ENCODE results near the gene UBAP1L. TPM values are rescaled to one million over a fixed set of nuclear protein-coding genes. Genes with fewer than 3 reads are reported as not detected.
"Not testable (repeated sequence)": the region's sequence is repeated elsewhere in the genome, so short reads cannot be mapped to it uniquely, and the experiment has no call there.

The UBAP1L gene
- total RNA-seq, 1 donor: 2.1 TPM

DNA sequence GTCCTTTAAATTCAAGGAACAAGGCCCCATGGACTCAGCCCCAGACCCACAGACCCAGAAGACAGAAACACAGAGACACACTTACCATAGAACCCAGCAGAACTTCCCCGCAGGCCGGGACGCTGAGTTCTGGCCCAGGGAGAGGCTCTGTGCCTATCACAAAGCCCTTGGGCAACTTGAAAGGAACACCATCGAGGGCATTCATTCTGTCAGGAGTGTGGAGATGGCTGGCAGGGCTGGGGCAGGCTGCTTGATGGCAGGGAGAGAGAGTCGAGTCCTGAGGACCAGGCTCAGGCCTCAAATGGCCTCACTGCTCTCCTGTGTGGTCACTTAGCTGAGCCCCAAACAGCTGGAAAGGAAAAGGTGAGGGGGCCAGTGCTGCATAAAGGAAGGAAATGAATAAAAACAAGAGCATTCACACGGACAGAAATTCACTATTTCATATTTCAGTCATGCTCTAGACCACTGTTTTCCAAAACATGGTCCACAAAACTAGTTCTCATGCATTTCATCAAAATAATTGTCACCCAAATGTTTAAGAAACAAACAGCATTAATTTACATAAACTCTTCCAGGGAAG, 8.9 kb downstream of the UBAP1L start:
- DNase-seq (ENCODE audit: low read depth): no peak
- no peak overlapping the region for H3K4me3 ChIP-seq (ENCODE audit: low read depth, low read length)
- TF ChIP-seq, protein P1, sequence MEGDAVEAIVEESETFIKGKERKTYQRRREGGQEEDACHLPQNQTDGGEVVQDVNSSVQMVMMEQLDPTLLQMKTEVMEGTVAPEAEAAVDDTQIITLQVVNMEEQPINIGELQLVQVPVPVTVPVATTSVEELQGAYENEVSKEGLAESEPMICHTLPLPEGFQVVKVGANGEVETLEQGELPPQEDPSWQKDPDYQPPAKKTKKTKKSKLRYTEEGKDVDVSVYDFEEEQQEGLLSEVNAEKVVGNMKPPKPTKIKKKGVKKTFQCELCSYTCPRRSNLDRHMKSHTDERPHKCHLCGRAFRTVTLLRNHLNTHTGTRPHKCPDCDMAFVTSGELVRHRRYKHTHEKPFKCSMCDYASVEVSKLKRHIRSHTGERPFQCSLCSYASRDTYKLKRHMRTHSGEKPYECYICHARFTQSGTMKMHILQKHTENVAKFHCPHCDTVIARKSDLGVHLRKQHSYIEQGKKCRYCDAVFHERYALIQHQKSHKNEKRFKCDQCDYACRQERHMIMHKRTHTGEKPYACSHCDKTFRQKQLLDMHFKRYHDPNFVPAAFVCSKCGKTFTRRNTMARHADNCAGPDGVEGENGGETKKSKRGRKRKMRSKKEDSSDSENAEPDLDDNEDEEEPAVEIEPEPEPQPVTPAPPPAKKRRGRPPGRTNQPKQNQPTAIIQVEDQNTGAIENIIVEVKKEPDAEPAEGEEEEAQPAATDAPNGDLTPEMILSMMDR (IDR thresholded peaks at IDR 0.05; ENCODE audit: insufficient read depth, low read length): no peak

DNA sequence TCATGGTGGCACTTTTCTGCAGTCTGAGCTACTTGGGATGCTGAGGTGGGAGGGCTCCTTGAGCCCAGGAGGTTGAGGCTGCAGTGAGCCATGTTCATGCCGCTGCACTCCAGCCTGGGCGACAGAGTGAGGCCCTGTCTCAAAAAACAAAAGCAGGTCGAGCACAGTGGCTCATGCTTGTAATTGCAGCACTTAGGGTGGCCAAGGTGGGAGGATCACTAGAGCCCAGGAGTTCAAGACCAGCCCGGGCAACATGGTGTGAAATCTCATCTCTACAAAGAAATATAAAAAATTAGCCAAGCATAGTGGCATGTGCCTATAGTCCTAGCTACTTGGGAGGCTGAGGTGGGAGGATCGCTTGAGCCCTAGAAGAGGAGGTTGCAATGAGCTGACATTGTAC, 10.0 kb downstream of the UBAP1L start:
- DNase-seq (ENCODE audit: low read depth): no peak
- TF ChIP-seq, protein P1 (IDR thresholded peaks at IDR 0.05; ENCODE audit: insufficient read depth, low read length): no peak

DNA sequence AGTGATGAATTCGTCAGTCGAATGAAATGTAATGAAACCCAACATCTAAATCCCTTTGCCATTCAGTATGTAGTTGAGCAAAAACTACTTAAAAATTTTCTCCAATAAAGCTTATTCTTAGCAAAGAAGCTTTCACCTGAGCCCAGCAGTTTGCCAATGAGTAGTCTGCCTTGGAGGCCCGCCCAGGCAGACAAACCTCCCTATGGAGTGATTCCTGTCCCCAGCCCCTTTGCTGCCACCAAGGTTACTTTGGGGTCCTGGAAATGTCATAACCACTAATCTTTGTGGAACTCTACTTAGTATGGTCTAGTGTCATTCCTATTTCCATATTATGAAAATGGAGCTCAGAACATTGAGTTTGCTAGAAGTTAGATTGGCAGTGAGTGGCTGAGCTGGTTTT, 12.1 kb downstream of the UBAP1L start:
- TF ChIP-seq, protein P1 (IDR thresholded peaks at IDR 0.05; ENCODE audit: insufficient read depth, low read length): no peak
- DNase-seq (ENCODE audit: low read depth): no peak
- H3K4me3 ChIP-seq (ENCODE audit: low read depth, low read length): no peak overlapping the region

More for the DNA sequence above, 10.0 kb downstream of the UBAP1L start:
- no peak overlapping the region for H3K4me3 ChIP-seq (ENCODE audit: low read depth, low read length)

DNA sequence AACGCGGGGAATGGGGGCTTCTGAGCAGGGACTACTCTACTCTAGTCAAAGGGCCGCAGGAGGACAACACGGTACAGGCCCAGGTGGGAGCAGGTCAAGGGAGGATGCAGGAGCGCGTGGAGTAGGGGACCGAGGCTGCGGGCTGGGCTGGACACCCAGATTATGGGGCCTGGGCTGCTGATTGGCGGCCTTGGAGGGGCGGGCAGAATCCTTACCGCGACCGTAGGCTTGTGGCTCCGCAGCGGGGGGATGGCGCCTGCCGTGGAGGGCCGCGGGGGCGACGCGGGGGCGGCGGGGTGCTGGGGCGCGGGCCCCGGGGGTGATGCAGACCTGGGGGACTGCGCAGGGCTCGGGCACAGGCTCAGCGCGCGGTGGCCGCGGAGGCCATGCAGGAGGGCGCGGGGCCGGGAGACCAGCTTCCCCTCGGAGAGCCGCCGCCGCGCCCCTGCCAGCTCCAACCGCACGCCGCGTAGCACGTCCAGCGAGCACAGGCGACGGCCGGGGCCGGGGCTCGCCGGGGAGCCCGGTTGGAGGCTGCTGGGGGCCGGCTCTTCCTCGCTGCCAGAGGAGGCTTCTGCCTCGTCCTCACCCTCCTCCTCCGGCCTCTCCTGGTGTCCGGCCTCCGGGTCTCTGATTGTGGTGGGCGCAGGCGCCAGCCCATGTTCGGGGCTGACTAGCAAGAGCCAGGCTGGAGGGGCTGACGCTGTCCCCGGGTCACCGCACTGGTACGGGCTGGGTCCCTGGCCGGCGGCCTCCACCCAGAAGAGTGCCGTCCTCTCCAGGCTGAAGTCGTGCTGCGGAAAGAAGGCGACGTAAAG, 12.9 kb downstream of the UBAP1L start:
- no peak overlapping the region for H3K4me3 ChIP-seq (ENCODE audit: low read depth, low read length)
- TF ChIP-seq, protein P1 (IDR thresholded peaks at IDR 0.05; ENCODE audit: insufficient read depth, low read length): no peak
- DNase-seq (ENCODE audit: low read depth): no peak

DNA sequence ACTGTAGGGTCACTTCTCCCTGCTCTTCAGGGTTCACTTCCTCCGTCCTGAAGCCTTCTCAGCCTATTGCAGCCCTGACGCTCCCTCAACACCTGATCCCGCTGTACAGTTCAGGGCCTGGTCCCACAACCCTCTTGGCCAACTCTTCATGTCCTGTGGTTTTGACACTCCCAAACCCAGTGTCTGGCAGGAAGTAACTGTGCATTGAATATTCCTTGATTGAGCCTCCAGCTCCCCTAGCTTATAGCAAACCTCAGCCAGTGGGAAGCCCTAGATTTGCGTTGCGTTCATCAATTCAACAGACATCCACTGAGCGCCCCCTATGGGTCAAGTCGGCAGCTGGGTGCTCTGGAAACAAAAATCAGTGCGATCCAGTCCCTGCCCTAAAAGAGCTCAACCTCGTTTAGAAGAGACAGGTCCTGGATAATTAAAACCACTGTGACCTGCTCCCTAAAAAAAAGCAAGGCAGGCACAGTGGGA, 13.5 kb downstream of the UBAP1L start:
- DNase-seq (ENCODE audit: low read depth): peak; percentile 74
- TF ChIP-seq, protein P1 (IDR thresholded peaks at IDR 0.05; ENCODE audit: insufficient read depth, low read length): peak; percentile 79
- H3K4me3 ChIP-seq (ENCODE audit: low read depth, low read length): no peak overlapping the region

DNA sequence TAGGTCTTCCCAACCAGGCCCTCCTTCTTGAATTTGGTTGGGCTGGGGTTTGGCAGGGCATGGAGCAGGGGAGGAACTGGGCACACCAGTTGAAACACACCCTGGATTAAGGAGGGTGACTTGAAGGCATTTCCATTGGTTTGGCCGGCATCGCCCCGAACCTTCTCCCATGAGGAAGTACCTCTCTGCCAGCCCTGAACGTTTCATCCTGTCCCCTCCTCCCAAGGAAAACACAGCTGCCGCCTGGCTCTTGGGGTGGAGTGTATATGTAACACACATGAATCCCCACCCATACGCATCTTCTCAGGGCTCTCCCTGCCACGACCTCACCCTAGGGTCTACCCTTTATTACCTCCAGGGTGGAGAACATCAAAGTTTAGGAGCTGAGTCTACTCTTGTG, 14.6 kb downstream of the UBAP1L start:
- DNase-seq (ENCODE audit: low read depth): no peak
- TF ChIP-seq, protein P1 (IDR thresholded peaks at IDR 0.05; ENCODE audit: insufficient read depth, low read length): no peak
- no peak overlapping the region for H3K4me3 ChIP-seq (ENCODE audit: low read depth, low read length)

DNA sequence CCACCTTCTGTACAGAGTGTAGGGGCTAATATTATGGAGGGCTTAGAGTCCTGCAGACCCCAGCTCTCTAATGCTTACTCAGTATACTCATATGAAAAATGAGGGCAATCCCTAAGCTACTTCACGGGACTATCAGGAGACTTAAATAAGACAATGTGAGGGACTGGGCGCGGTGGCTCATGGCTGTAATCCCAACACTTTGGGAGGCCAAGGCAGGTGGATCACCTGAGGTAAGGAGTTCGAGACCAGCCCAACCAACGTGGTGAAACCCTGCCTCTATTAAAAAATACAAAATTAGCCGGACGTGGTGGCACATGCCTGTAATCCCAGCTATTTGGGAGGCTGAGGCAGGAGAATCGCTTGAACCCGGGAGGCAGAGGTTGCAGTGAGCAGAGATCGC, 15.2 kb downstream of the UBAP1L start:
- DNase-seq (ENCODE audit: low read depth); H3K4me3 ChIP-seq (ENCODE audit: low read depth, low read length): not testable (repeated sequence)

Data from fibroblast of the aortic adventitia (primary cell).